ENCODE data around the gene RAC3.

- TF ChIP-seq POLR2AphosphoS5 (IDR thresholded peaks at IDR 0.05) = no peak
- no peak for TF ChIP-seq CTCF (IDR thresholded peaks at IDR 0.05)
- TF ChIP-seq EP300 (IDR thresholded peaks at IDR 0.05) = no peak
Measured at GRCh38 chr17:82080048-82080788, 48.7 kb downstream of the RAC3 start.

Data from gastroesophageal sphincter (tissue), 3 donors.